BLaER1 (cell line): ENCODE measurements around the gene PPM1H.
A peak's percentile ranks its signal among the peaks of the same experiment; 100 is the strongest.

Experiments used
- H3K27ac ChIP-seq: shearing (Covaris generic); formaldehyde crosslinking; 2 replicates; pipeline ENCODE4 v1.8.1; 2022
- H3K27me3 ChIP-seq: shearing (Covaris generic); formaldehyde crosslinking; 2 replicates; pipeline ENCODE4 v1.8.1; 2022
- H3K36me3 ChIP-seq: shearing (Covaris generic); formaldehyde crosslinking; 2 replicates; pipeline ENCODE4 v1.8.1; 2022
- H3K4me1 ChIP-seq: shearing (Covaris generic); formaldehyde crosslinking; 2 replicates; pipeline ENCODE4 v1.8.1; 2022
- H3K4me2 ChIP-seq: shearing (Covaris generic); formaldehyde crosslinking; 2 replicates; pipeline ENCODE4 v1.8.1; 2022
- H3K4me3 ChIP-seq: shearing (Covaris generic); formaldehyde crosslinking; 2 replicates; pipeline ENCODE4 v1.8.1; 2022
- H3K9ac ChIP-seq: shearing (Covaris generic); formaldehyde crosslinking; 2 replicates; pipeline ENCODE4 v1.8.1; 2022
- H3K9me3 ChIP-seq: shearing (Covaris generic); formaldehyde crosslinking; 2 replicates; pipeline ENCODE4 v1.8.1; 2022
- H4K20me1 ChIP-seq: shearing (Covaris generic); formaldehyde crosslinking; 2 replicates; pipeline ENCODE4 v1.8.1; 2022
- Cebpa-rat ChIP-seq: shearing (Covaris generic); IDR thresholded peaks from 2 replicates; pipeline ENCODE4 v1.8.1; 2022

PPM1H gene

GRCh38 chr12:62700091-62700880 is 234.7 kb downstream of the PPM1H start:
- Histone ChIP-seq H4K20me1 (no peaks in the 10 kb centered on the region), H3K27me3 (no peaks in the 10 kb centered on the region), H3K36me3 (no peaks in the 10 kb centered on the region), H3K9me3 (no peaks in the 10 kb centered on the region), H3K4me2 (no peak overlapping the region), H3K9ac (no peak overlapping the region), H3K4me3 (no peak overlapping the region), H3K4me1 (peaks cover 20% of the 10 kb centered on the region), H3K27ac (no peak overlapping the region)
- no peak for TF ChIP-seq Cebpa-rat

- H3K4me2 ChIP-seq: no peak overlapping the region
- no peak overlapping the region for H3K27ac ChIP-seq
Measured at GRCh38 chr12:62698701-62699101, 236.2 kb downstream of the PPM1H start.

DNA sequence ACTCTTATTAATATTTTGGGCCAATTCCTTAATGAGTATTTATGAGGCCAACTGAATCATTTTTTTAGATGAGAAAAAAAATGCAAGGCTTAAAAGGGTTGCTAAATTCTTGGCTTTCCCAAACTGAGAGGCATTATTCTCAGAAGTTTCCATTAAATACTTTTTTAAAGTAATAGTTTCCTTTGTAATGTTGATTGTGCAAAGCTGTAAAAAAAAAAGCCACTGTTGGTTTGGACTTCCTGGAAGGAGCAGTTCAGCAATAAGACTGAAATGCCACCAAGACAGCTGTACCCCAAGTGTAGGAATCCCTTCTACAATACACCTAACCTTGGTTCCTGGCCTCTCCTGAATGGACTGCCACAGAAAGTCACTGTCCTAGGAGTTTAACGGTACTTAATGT is 237.1 kb downstream of the PPM1H start:
- no peak overlapping the region for H3K4me3 ChIP-seq
- no peaks in the 10 kb centered on the region for H3K9me3 ChIP-seq
- no peak overlapping the region for H3K27ac ChIP-seq
- no peaks in the 10 kb centered on the region for H3K27me3 ChIP-seq
- H4K20me1 ChIP-seq: no peaks in the 10 kb centered on the region
- H3K9ac ChIP-seq: no peak overlapping the region
- TF ChIP-seq Cebpa-rat: no peak
- H3K36me3 ChIP-seq: 0 out of 2 replicates have a peak, but pooled peaks cover 5% of the 10 kb centered on the region
- H3K4me2 ChIP-seq: no peak overlapping the region
- peaks cover 16% of the 10 kb centered on the region for H3K4me1 ChIP-seq

More at GRCh38 chr12:62698701-62699101, 236.2 kb downstream of the PPM1H start:
- Histone ChIP-seq H3K4me1 (peaks cover 22% of the 10 kb centered on the region), H3K9ac (no peak overlapping the region), H3K27me3 (no peaks in the 10 kb centered on the region), H3K36me3 (no peaks in the 10 kb centered on the region), H4K20me1 (no peaks in the 10 kb centered on the region), H3K4me3 (no peak overlapping the region), H3K9me3 (no peaks in the 10 kb centered on the region)
- no peak for TF ChIP-seq Cebpa-rat

- TF ChIP-seq Cebpa-rat: no peak
- H3K4me1 ChIP-seq: peaks cover 10% of the 10 kb centered on the region
Measured at GRCh38 chr12:62695696-62696095, 239.3 kb downstream of the PPM1H start.

GRCh38 chr12:62694632-62695031 is 240.3 kb downstream of the PPM1H start:
- no peak overlapping the region for H3K4me2 ChIP-seq
- no peak overlapping the region for H3K9ac ChIP-seq
- no peak for TF ChIP-seq Cebpa-rat
- no peaks in the 10 kb centered on the region for H3K9me3 ChIP-seq
- H3K4me1 ChIP-seq: peaks cover 10% of the 10 kb centered on the region
- H4K20me1 ChIP-seq: no peaks in the 10 kb centered on the region
- H3K27me3 ChIP-seq: no peaks in the 10 kb centered on the region
- H3K27ac ChIP-seq: no peak overlapping the region
- 0 out of 2 replicates have a peak, but pooled peaks cover 10% of the 10 kb centered on the region for H3K36me3 ChIP-seq
- H3K4me3 ChIP-seq: no peak overlapping the region

More at GRCh38 chr12:62695696-62696095, 239.3 kb downstream of the PPM1H start:
- Histone ChIP-seq H3K27ac (no peak overlapping the region), H3K9ac (no peak overlapping the region), H3K36me3 (0 out of 2 replicates have a peak, but pooled peaks cover 10% of the 10 kb centered on the region), H3K4me2 (peak overlapping the region; percentile 46; the same call in 1 of the 2 replicates), H4K20me1 (no peaks in the 10 kb centered on the region), H3K9me3 (no peaks in the 10 kb centered on the region), H3K4me3 (no peak overlapping the region), H3K27me3 (no peaks in the 10 kb centered on the region)

- H3K4me2 ChIP-seq: no peak overlapping the region
- H3K27me3 ChIP-seq: no peaks in the 10 kb centered on the region
- TF ChIP-seq Cebpa-rat: no peak
- no peaks in the 10 kb centered on the region for H4K20me1 ChIP-seq
- H3K4me3 ChIP-seq: no peak overlapping the region
- H3K27ac ChIP-seq: no peak overlapping the region
- 0 out of 2 replicates have a peak, but pooled peaks cover 10% of the 10 kb centered on the region for H3K36me3 ChIP-seq
- H3K4me1 ChIP-seq: peaks cover 10% of the 10 kb centered on the region
- H3K9ac ChIP-seq: no peak overlapping the region
- H3K9me3 ChIP-seq: no peaks in the 10 kb centered on the region
Measured at GRCh38 chr12:62694116-62694515, 240.8 kb downstream of the PPM1H start.

DNA sequence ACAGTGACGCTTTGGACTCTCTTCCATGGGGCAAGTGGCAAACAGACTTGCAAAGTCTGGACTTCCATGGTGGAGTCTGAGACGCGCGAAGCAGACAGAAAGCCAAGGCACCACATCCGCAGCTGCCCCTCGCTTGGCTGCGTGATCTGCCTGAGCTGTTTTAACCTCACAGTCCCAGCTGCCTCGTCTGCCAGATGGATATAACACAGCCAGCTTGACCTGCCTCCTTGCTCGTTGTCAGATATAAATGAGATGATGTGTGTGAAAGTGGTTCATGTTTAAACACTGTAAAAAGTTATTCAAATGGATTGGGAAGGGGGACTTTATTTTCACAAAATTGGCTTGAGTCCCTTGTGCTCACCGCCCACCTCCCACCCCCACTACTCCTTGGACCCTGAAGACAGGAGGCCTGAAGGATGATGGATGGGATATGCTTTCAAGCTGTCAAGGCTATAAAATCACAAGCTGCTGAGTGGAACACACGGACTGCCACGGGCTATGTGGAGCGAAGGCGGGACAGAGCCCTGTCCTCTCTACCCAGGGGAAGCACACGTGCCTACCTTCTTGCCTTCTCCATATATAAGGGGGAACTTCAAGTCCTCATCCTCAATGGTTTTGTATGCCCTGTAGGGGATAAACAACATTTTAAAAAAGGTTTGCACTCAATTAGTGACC is 241.4 kb downstream of the PPM1H start:
- Histone ChIP-seq H3K4me2 (no peak overlapping the region), H3K9ac (no peak overlapping the region), H3K9me3 (no peaks in the 10 kb centered on the region), H3K27ac (no peak overlapping the region), H4K20me1 (no peaks in the 10 kb centered on the region), H3K4me3 (no peak overlapping the region), H3K4me1 (peaks cover 10% of the 10 kb centered on the region), H3K36me3 (0 out of 2 replicates have a peak, but pooled peaks cover 10% of the 10 kb centered on the region), H3K27me3 (no peaks in the 10 kb centered on the region)
- no peak for TF ChIP-seq Cebpa-rat

DNA sequence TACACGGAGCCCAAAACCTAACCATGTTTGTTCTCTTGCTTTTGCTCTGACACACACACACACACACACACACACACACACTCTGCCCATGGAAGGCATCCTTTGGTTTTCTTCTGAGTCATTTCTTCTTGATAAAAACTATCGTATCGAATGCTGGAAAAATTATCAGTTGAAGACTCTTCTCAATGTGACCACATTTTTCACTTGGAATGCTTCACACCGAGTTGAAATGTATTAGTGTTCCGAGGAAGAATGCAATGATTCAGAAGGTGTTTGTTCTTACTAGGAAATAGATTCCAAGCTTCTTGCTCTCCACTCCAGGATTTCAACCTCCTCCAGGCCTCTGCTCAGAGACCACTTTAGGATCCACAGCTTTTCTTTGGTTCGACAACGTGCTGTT is 242.1 kb downstream of the PPM1H start:
- 0 out of 2 replicates have a peak, but pooled peaks cover 10% of the 10 kb centered on the region for H3K36me3 ChIP-seq
- H3K4me2 ChIP-seq: no peak overlapping the region
- H3K27ac ChIP-seq: no peak overlapping the region
- H3K9ac ChIP-seq: no peak overlapping the region
- TF ChIP-seq Cebpa-rat: no peak
- no peaks in the 10 kb centered on the region for H4K20me1 ChIP-seq
- peaks cover 10% of the 10 kb centered on the region for H3K4me1 ChIP-seq
- no peak overlapping the region for H3K4me3 ChIP-seq
- no peaks in the 10 kb centered on the region for H3K27me3 ChIP-seq
- H3K9me3 ChIP-seq: no peaks in the 10 kb centered on the region

DNA sequence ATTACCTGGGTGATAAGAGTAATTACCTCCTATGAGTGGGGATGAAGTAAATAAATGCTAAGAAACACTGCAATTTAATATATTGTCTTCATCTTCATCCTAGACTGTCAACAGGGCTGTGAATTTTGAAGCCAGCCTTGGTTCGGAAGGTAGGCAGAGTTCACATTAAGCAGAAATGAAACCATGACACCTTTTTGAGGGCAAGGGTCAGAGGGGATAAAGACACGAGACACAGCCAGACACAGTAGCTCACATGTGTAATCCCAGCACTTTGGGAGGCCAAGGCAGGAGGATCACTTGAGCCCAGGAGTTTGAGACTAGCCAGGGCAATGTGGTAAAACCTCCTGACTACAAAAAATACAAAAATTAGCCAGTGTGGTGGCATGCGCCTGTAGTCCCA is 243.6 kb downstream of the PPM1H start:
- Histone ChIP-seq H3K4me2 (no peak overlapping the region), H3K36me3 (peaks cover 15% of the 10 kb centered on the region; the same call in 1 of the 2 replicates), H4K20me1 (no peaks in the 10 kb centered on the region), H3K4me3 (no peak overlapping the region), H3K4me1 (peaks cover 10% of the 10 kb centered on the region), H3K27me3 (no peaks in the 10 kb centered on the region), H3K9me3 (no peaks in the 10 kb centered on the region), H3K27ac (no peak overlapping the region), H3K9ac (no peak overlapping the region)
- no peak for TF ChIP-seq Cebpa-rat
